ENCODE results near the gene GYS2.

Gene GYS2

GRCh38 chr12:21545557-21545956 is 59.1 kb downstream of the GYS2 start:
- TF ChIP-seq REST (IDR thresholded peaks at IDR 0.05; ENCODE audit: insufficient read depth in 1 of 2, low read depth in 2 of 2, low read length in 2 of 2) (no peak), FOXP2 (optimal IDR thresholded peaks at IDR 0.05; ENCODE audit: borderline replicate concordance, extremely low read depth, extremely low read length, insufficient read depth) (no peak), TAF1 (IDR thresholded peaks at IDR 0.05; ENCODE audit: borderline replicate concordance, insufficient read depth, low read length) (no peak), POLR2AphosphoS5 (IDR thresholded peaks at IDR 0.05; ENCODE audit: low read depth, low read length) (no peak), SIN3A (IDR thresholded peaks at IDR 0.05; ENCODE audit: borderline replicate concordance, insufficient read depth, low read length) (no peak)

GRCh38 chr12:21543151-21543550 is 61.5 kb downstream of the GYS2 start:
- TF ChIP-seq SIN3A (IDR thresholded peaks at IDR 0.05; ENCODE audit: borderline replicate concordance, insufficient read depth, low read length), result no peak
- TF ChIP-seq REST (IDR thresholded peaks at IDR 0.05; ENCODE audit: insufficient read depth in 1 of 2, low read depth in 2 of 2, low read length in 2 of 2), result no peak
- TF ChIP-seq FOXP2 (optimal IDR thresholded peaks at IDR 0.05; ENCODE audit: borderline replicate concordance, extremely low read depth, extremely low read length, insufficient read depth), result no peak
- TF ChIP-seq TAF1 (IDR thresholded peaks at IDR 0.05; ENCODE audit: borderline replicate concordance, insufficient read depth, low read length), result no peak
- TF ChIP-seq POLR2AphosphoS5 (IDR thresholded peaks at IDR 0.05; ENCODE audit: low read depth, low read length), result no peak

- TF ChIP-seq POLR2AphosphoS5 (IDR thresholded peaks at IDR 0.05; ENCODE audit: low read depth, low read length), result no peak
Observed at GRCh38 chr12:21542403-21542802, 62.2 kb downstream of the GYS2 start.

GRCh38 chr12:21541773-21542172 is 62.9 kb downstream of the GYS2 start:
- TF ChIP-seq REST (IDR thresholded peaks at IDR 0.05; ENCODE audit: insufficient read depth in 1 of 2, low read depth in 2 of 2, low read length in 2 of 2), result no peak
- no peak for TF ChIP-seq SIN3A (IDR thresholded peaks at IDR 0.05; ENCODE audit: borderline replicate concordance, insufficient read depth, low read length)
- no peak for TF ChIP-seq TAF1 (IDR thresholded peaks at IDR 0.05; ENCODE audit: borderline replicate concordance, insufficient read depth, low read length)
- TF ChIP-seq FOXP2 (optimal IDR thresholded peaks at IDR 0.05; ENCODE audit: borderline replicate concordance, extremely low read depth, extremely low read length, insufficient read depth), result no peak
- TF ChIP-seq POLR2AphosphoS5 (IDR thresholded peaks at IDR 0.05; ENCODE audit: low read depth, low read length), result no peak

- TF ChIP-seq SIN3A (IDR thresholded peaks at IDR 0.05; ENCODE audit: borderline replicate concordance, insufficient read depth, low read length), result no peak
- TF ChIP-seq FOXP2 (optimal IDR thresholded peaks at IDR 0.05; ENCODE audit: borderline replicate concordance, extremely low read depth, extremely low read length, insufficient read depth), result no peak
- TF ChIP-seq TAF1 (IDR thresholded peaks at IDR 0.05; ENCODE audit: borderline replicate concordance, insufficient read depth, low read length), result no peak
- TF ChIP-seq POLR2AphosphoS5 (IDR thresholded peaks at IDR 0.05; ENCODE audit: low read depth, low read length), result no peak
- TF ChIP-seq REST (IDR thresholded peaks at IDR 0.05; ENCODE audit: insufficient read depth in 1 of 2, low read depth in 2 of 2, low read length in 2 of 2), result no peak
Observed at GRCh38 chr12:21539797-21540196, 64.8 kb downstream of the GYS2 start.

Data from PFSK-1 (cell line).